Mammary epithelial cell (primary cell): Measurements from ENCODE around the gene HUS1B.

Experiments
- EZH2 ChIP-seq: IDR thresholded peaks from 2 replicates; pipeline ENCODE4 v1.6.1; 2012; ENCODE audit warnings: low read length, inconsistent platforms, borderline replicate concordance
- TF ChIP-seq, protein P1 (sequence below), 2 donors: IDR thresholded peaks in 1 of 2; conservative IDR thresholded peaks in 1 of 2; 2 replicates each; pipeline ENCODE4 v1.5.1; 2011 to 2012; ENCODE audit warnings: inconsistent platforms in 2 of 2, low read length in 2 of 2, mild to moderate bottlenecking in 2 of 2, control low read depth in 1 of 2, low read depth in 1 of 2; ENCODE audit not compliant: insufficient read depth in 1 of 2; ENCODE audit errors: extremely low read depth in 1 of 2

DNA sequence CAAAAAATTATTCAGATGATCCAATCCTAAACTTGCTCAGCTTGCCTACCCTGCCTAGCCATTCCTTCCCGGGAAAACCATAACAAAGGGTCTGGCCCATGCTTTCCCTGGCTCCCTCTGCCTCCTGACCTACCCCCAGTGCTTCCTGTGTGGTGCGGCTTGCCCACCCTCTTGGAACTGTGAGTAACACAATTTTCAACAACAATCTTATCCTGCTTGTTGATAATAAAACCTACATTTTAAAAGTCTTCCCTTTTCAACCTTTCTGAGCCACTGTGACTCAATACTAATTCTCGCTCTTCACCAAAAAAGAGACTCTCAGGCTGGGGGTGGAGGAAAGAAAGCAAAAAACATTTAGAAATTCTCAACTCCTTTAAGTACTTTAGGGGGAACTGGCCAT, 18.1 kb upstream of the HUS1B start:
- TF ChIP-seq, protein P1, sequence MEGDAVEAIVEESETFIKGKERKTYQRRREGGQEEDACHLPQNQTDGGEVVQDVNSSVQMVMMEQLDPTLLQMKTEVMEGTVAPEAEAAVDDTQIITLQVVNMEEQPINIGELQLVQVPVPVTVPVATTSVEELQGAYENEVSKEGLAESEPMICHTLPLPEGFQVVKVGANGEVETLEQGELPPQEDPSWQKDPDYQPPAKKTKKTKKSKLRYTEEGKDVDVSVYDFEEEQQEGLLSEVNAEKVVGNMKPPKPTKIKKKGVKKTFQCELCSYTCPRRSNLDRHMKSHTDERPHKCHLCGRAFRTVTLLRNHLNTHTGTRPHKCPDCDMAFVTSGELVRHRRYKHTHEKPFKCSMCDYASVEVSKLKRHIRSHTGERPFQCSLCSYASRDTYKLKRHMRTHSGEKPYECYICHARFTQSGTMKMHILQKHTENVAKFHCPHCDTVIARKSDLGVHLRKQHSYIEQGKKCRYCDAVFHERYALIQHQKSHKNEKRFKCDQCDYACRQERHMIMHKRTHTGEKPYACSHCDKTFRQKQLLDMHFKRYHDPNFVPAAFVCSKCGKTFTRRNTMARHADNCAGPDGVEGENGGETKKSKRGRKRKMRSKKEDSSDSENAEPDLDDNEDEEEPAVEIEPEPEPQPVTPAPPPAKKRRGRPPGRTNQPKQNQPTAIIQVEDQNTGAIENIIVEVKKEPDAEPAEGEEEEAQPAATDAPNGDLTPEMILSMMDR (conservative IDR thresholded peaks at IDR 0.05 in 1 of 2, IDR thresholded peaks at IDR 0.05 in 1 of 2; ENCODE audit: extremely low read depth in 1 of 2, insufficient read depth in 1 of 2, low read depth in 1 of 2, low read length in 2 of 2) = no peak
- no peak for TF ChIP-seq EZH2
